Fibroblast of the aortic adventitia (primary cell): ENCODE data around the gene CDPF1. TPM values are rescaled to one million over a fixed set of nuclear protein-coding genes. Genes with fewer than 3 reads are reported as not detected.

Source experiments
- DNase-seq: peaks from one replicate; pipeline ENCODE4 v3.0.0-alpha.2; 2010; ENCODE audit warnings: low read depth
- H3K4me3 ChIP-seq: 2 replicates; pipeline ENCODE4 v1.5.1; 2011; ENCODE audit warnings: low read depth, mild to moderate bottlenecking, control low read depth, low read length, moderate library complexity
- total RNA-seq: library from RNA; depleted of rRNA; stranded (reverse); fragments of >200 nt; gene quantifications from 2 replicates; pipeline ENCODE4 v1.2.3, GENCODE V29; 2012; ENCODE audit warnings: low replicate concordance
- TF ChIP-seq, protein P1 (sequence below): IDR thresholded peaks from 2 replicates; pipeline ENCODE4 v1.5.1; 2011; ENCODE audit warnings: mild to moderate bottlenecking, low read length, control low read depth, inconsistent platforms; ENCODE audit not compliant: insufficient read depth

Gene CDPF1
- total RNA-seq, 1 donor: 7.7 TPM

DNA sequence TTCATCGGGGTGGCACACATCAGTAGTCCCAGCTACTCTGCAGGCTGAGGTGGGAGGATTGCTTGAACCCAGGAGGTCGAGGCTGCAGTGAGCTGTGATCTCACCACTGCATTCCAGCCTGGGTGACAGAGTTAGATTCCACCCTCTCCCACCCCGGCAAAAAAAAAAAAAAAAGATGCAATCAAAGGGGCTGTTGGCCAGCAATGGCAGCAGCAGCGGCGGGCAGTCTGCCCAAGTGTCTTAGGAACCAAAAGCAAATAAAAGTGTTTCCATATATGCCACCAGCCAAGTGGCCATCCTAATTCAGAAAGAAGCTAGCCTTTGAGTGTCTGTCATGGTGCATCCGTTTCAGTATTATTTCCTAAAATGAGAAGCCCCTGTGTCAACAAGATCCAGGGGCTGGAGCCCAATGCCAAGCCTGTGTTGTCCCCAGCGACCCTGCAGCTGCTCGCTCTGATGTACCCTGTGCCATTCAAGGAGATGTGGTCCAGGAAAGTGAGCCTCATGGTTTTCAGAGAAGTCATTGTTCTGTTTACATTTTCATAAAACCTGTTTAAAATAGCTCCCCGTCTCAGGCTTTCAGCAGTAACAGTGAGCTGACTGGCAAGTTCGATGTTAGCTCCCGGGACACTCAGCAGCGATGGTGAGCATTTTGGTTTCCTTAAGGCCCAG, 12.5 kb downstream of the CDPF1 start:
- TF ChIP-seq, protein P1, sequence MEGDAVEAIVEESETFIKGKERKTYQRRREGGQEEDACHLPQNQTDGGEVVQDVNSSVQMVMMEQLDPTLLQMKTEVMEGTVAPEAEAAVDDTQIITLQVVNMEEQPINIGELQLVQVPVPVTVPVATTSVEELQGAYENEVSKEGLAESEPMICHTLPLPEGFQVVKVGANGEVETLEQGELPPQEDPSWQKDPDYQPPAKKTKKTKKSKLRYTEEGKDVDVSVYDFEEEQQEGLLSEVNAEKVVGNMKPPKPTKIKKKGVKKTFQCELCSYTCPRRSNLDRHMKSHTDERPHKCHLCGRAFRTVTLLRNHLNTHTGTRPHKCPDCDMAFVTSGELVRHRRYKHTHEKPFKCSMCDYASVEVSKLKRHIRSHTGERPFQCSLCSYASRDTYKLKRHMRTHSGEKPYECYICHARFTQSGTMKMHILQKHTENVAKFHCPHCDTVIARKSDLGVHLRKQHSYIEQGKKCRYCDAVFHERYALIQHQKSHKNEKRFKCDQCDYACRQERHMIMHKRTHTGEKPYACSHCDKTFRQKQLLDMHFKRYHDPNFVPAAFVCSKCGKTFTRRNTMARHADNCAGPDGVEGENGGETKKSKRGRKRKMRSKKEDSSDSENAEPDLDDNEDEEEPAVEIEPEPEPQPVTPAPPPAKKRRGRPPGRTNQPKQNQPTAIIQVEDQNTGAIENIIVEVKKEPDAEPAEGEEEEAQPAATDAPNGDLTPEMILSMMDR: no peak
- no peak overlapping the region for H3K4me3 ChIP-seq
- no peak for DNase-seq

DNA sequence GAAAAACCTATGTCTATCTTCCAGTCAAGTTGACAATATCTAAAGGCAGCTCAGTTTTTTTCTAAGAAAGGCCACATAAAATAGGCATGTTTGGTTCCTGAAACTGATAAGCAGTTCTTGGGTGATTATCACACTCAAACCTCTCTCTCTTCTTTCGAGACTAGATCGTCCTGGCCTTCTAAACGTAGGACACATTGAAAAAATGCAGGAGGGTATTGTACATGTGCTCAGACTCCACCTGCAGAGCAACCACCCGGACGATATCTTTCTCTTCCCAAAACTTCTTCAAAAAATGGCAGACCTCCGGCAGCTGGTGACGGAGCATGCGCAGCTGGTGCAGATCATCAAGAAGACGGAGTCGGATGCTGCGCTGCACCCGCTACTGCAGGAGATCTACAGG, 15.1 kb downstream of the CDPF1 start:
- TF ChIP-seq, protein P1: no peak
- DNase-seq: no peak
- no peak overlapping the region for H3K4me3 ChIP-seq

DNA sequence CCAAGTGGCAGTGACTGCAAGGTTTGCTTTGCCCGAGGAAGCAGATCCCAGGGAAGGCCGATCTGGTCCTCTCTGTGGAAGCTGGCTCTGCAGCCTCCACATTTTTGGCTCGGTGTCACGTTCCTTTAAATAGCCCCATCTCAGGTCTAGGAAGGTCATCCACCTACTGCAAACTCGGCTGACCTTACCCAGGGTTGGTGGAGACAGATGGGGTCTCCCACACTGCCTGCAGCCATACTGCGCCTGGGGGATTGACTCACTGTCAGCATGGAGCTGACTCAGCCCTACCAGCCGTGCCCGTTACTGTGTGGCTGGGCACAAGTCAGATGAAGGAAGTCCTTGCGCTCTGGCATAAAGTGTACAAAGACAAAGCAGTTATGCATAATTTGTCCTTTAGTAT, 16.9 kb downstream of the CDPF1 start:
- TF ChIP-seq, protein P1: no peak
- peak; percentile 7 for DNase-seq
- no peak overlapping the region for H3K4me3 ChIP-seq

DNA sequence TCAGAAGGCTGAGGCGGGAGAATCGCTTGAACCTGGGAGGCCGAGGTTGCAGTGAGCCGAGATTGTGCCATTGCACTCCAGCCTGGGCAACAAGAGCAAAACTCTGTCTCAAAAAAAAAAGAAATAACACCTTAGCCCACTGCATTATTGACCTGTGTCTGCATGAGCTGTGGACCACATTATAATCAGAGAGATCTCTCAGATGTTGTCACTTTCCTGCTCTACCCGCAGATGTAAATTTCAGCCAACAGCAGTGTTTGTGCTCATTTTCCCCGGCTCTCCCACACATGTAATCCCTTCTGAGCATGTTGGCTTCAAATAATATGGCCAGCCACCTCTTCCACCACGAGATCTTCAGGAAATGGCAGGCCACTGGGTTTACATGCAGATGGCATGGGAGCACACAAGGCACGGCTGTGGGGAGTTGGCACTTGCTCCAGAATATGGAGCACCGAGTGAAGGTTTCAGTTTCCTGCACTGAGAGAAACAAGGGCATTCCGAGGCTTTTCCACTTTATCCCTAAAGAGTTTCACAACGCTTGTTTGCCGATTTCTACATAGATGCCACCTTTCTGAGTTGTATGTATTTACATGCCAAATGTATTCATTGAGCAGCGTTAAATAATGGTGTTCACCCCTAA, 19.7 kb downstream of the CDPF1 start:
- DNase-seq: no peak
- no peak overlapping the region for H3K4me3 ChIP-seq
- TF ChIP-seq, protein P1: no peak

DNA sequence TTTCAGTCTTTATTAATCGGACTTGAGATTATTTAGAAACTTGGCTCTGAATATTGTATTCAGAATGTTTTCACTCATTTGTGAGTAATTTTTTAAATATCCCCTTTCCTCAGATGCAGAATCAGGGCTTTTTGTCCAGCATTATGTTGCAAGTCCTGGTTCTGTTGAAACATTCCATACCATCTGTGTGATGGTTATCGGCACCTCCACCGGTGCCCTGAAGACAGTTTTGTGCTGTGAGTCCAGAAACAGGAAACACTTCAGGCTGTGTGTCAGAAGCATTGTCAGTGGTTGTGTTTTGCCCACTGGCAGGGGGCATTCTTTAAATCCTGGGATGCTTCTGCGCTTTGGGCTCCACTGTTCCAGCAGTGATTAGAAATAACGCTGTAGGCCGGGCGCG, 20.4 kb downstream of the CDPF1 start:
- DNase-seq: peak; percentile 21
- TF ChIP-seq, protein P1: no peak
- no peak overlapping the region for H3K4me3 ChIP-seq

DNA sequence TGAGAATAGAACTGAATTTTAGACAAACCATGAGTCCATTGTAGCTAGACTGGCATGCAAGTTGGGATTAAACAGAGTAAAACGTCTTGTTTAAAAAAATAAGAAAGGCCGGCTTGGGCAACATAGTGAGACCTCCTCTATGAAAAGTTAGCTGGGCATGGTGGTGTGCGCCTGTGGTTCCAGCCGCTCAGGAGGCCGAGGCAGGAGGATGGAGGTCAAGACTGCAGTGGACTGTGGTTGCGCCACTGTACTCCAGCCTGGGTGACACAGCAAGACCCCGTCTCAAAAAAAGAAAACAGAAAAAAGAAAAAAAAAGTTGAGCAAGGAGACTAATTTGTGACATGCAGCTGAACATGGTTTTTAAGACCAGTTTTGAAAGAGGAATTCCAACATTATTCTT, 23.5 kb downstream of the CDPF1 start:
- H3K4me3 ChIP-seq: no peak overlapping the region
- TF ChIP-seq, protein P1: no peak
- DNase-seq: no peak
